ENCODE results near the gene CEACAM20. TPM values are rescaled to one million over a fixed set of nuclear protein-coding genes. Genes with fewer than 3 reads are reported as not detected.
"Not testable (repeated sequence)": the region's sequence is repeated elsewhere in the genome, so short reads cannot be mapped to it uniquely, and the experiment has no call there.

The CEACAM20 gene
- total RNA-seq, 1 donor from 2014 or later = not detected

DNA sequence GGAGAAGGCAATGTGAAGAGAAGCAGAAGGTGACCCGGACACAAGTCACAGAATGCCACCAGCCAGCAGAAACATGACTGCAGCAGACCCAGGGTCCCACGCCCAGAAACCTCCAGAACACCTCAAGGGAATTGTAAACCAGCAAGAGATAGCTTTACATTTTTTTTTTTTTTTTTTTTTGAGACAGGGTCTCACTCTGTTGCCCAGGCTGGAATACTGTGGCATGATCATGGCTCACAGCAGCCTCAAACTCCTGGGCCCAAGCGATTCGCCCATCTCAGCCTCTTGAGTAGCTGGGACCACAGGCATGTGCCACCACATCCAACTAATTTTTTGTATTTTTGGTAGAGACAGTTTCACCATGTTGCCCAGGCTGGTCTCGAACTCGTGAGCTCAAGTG lies 10.5 kb upstream of the CEACAM20 start:
- Histone ChIP-seq H3K4me3 (no peak overlapping the region), H3K27me3 (no peaks in the 10 kb centered on the region), H3K36me3 (no peaks in the 10 kb centered on the region), H3K9me3 (no peaks in the 10 kb centered on the region), H3K27ac (no peak overlapping the region), H3K4me1 (no peaks in the 10 kb centered on the region)
- intact Hi-C loops (cut with DNase I) = no loop called here
- TF ChIP-seq CTCF (IDR thresholded peaks at IDR 0.05) (no peak), POLR2A (IDR thresholded peaks at IDR 0.05) (no peak)
- DNase-seq (ENCODE audit: extremely low spot score in 2 of 2) = no peak

DNA sequence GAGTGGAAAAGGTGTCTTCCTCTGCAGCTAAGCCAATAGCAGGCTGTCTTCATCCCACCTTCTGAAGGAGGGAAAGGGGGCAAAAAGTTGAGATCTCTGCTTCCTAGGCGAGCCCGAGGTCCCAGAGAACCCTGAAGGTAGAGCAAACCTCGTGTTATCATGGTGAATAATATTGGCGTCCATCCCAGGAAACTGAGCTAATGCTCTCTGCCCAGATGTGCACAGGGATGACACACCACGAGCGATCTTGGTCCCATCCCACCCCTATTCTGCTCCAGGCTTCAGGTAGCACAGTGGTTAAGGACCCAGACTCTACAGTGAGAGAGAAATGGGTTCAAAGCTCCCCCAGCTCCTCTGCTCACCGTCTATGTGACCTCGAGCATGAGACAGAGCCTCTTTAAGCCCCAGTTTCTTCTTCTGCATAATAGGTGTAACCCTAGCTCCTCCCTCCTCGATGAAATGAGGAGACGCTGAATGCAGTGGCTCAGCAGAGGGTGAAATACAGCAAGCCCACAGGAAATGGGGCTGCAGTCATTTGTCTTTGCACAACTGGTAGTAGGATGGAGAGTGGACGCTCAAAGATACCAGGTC lies 9.9 kb upstream of the CEACAM20 start:
- DNase-seq (ENCODE audit: extremely low spot score in 2 of 2) = no peak
- no peak for TF ChIP-seq POLR2AphosphoS5 (IDR thresholded peaks at IDR 0.05; ENCODE audit: insufficient read depth in 1 of 2, low read depth in 1 of 2)
- Histone ChIP-seq H3K27ac (no peak overlapping the region), H3K9me3 (no peaks in the 10 kb centered on the region), H3K27me3 (no peaks in the 10 kb centered on the region), H3K36me3 (no peaks in the 10 kb centered on the region), H3K4me1 (no peaks in the 10 kb centered on the region), H3K4me3 (no peak overlapping the region)
- intact Hi-C loops (cut with DNase I) = no loop called here

DNA sequence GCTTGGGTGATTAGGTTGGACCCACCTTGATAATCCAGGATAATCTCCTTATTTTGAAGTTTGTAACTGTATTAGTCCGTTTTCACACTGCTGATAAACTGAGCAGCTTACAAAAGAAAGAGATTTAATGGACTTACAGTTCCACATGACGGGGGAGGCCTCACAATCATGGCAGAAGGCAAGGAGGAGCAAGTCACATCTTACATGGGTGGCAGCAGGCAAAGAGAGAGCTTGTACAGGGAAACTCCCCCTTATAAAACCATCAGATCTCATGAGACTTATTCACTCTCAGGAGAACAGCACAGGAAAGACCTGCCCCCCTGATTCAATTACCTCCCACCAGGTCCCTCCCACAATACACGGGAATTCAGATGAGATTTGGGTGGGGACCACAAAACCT lies 5.9 kb upstream of the CEACAM20 start:
- H3K4me3 ChIP-seq; intact Hi-C loops (cut with DNase I); H3K9me3 ChIP-seq; H3K4me1 ChIP-seq; H3K27me3 ChIP-seq; H3K36me3 ChIP-seq; DNase-seq (ENCODE audit: extremely low spot score in 2 of 2); H3K27ac ChIP-seq: not testable (repeated sequence)

DNA sequence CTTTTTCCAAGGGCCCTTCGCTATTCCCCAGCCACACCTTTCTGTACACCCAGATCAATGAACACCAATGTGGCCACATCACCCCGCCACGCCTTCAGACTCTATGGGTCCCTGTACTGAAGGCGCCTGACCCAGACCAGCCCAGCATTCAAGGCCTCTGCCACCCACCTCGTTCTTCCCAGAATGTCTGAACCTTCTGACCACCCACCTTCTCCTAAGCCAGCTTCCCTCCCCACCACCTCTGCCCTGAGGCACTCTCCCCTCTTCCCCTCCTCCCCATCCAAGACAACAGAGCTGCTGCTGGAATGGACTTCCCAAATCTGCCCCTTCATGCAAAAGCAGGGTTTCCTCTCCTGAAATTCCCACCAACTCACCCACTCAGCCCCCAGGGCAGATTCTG lies 3.3 kb upstream of the CEACAM20 start:
- H3K27ac ChIP-seq = no peak overlapping the region
- H3K9me3 ChIP-seq = no peaks in the 10 kb centered on the region
- intact Hi-C loops (cut with DNase I) = no loop called here
- no peaks in the 10 kb centered on the region for H3K36me3 ChIP-seq
- H3K4me1 ChIP-seq = no peaks in the 10 kb centered on the region
- no peak overlapping the region for H3K4me3 ChIP-seq
- TF ChIP-seq POLR2AphosphoS5 (IDR thresholded peaks at IDR 0.05; ENCODE audit: insufficient read depth in 1 of 2, low read depth in 1 of 2) (no peak), CTCF (IDR thresholded peaks at IDR 0.05) (no peak), POLR2A (IDR thresholded peaks at IDR 0.05) (no peak)
- DNase-seq (ENCODE audit: extremely low spot score in 2 of 2) = no peak
- H3K27me3 ChIP-seq = no peaks in the 10 kb centered on the region

- TF ChIP-seq POLR2AphosphoS5 (IDR thresholded peaks at IDR 0.05; ENCODE audit: insufficient read depth in 1 of 2, low read depth in 1 of 2) (no peak), POLR2A (IDR thresholded peaks at IDR 0.05) (no peak), CTCF (IDR thresholded peaks at IDR 0.05) (no peak)
- H3K36me3 ChIP-seq = no peaks in the 10 kb centered on the region
- intact Hi-C loops (cut with DNase I) = no loop called here
- no peaks in the 10 kb centered on the region for H3K4me1 ChIP-seq
- no peak overlapping the region for H3K4me3 ChIP-seq
- H3K27me3 ChIP-seq = no peaks in the 10 kb centered on the region
- no peaks in the 10 kb centered on the region for H3K9me3 ChIP-seq
- no peak overlapping the region for H3K27ac ChIP-seq
- DNase-seq (ENCODE audit: extremely low spot score in 2 of 2) = no peak
Observed at GRCh38 chr19:44530777-44531176, 1.3 kb upstream of the CEACAM20 start.

GRCh38 chr19:44527554-44527953 lies 1.9 kb downstream of the CEACAM20 start:
- no peaks in the 10 kb centered on the region for H3K36me3 ChIP-seq
- no peak for TF ChIP-seq CTCF (IDR thresholded peaks at IDR 0.05)
- no peak for TF ChIP-seq POLR2AphosphoS5 (IDR thresholded peaks at IDR 0.05; ENCODE audit: insufficient read depth in 1 of 2, low read depth in 1 of 2)
- no peak for TF ChIP-seq POLR2A (IDR thresholded peaks at IDR 0.05)
- intact Hi-C loops (cut with DNase I) = no loop called here
- no peaks in the 10 kb centered on the region for H3K9me3 ChIP-seq
- no peak overlapping the region for H3K27ac ChIP-seq
- DNase-seq (ENCODE audit: extremely low spot score in 2 of 2) = no peak
- no peaks in the 10 kb centered on the region for H3K27me3 ChIP-seq
- H3K4me3 ChIP-seq = no peak overlapping the region
- H3K4me1 ChIP-seq = no peaks in the 10 kb centered on the region

Data from vagina (tissue), 2 donors.